Panc1 (cell line): Measurements from ENCODE around the gene CTBP1.

Experiments used
- CTCF ChIP-seq: fragments of 450-650 bp; IDR thresholded peaks from 2 replicates; pipeline ENCODE4 v1.5.1; 2017; ENCODE audit warnings: mild to moderate bottlenecking
- TCF7L2 ChIP-seq: IDR thresholded peaks from 2 replicates; pipeline ENCODE4 v1.6.1; 2011; ENCODE audit warnings: mild to moderate bottlenecking, low read depth, low read length, inconsistent platforms

- TF ChIP-seq CTCF (no peak), TCF7L2 (no peak)
These were observed 41.8 kb downstream of the CTBP1 start for GRCh38 chr4:1207157-1207470.
